Endodermal cell (in vitro differentiated cells): Measurements from ENCODE around the gene C3orf18. TPM values are rescaled to one million over a fixed set of nuclear protein-coding genes. Genes with fewer than 3 reads are reported as not detected.

Experiments used
- DNase-seq: peaks from one replicate; pipeline ENCODE4 v3.0.0-alpha.2; 2017
- H3K27ac ChIP-seq: 2 replicates; pipeline ENCODE4 v1.5.1; 2013; ENCODE audit warnings: mild to moderate bottlenecking, low read depth, low read length, moderate library complexity
- H3K27me3 ChIP-seq: 2 replicates; pipeline ENCODE4 v1.6.1; 2013; ENCODE audit warnings: mild to moderate bottlenecking, low read length, moderate library complexity; ENCODE audit not compliant: insufficient read depth, control insufficient read depth, poor library complexity, severe bottlenecking
- H3K36me3 ChIP-seq: 2 replicates; pipeline ENCODE4 v1.7.0; 2013; ENCODE audit warnings: mild to moderate bottlenecking, low read length, moderate library complexity; ENCODE audit not compliant: control insufficient read depth, insufficient read depth
- H3K4me1 ChIP-seq: one replicate; pipeline ENCODE4 v1.7.0; 2013; ENCODE audit warnings: low read length; ENCODE audit not compliant: control insufficient read depth, insufficient read depth
- H3K4me3 ChIP-seq: 2 replicates; pipeline ENCODE4 v1.5.1; 2013; ENCODE audit warnings: mild to moderate bottlenecking, low read length, moderate library complexity
- H3K9ac ChIP-seq: 2 replicates; pipeline ENCODE4 v1.6.1; 2013; ENCODE audit warnings: mild to moderate bottlenecking, low read length, moderate library complexity; ENCODE audit not compliant: poor library complexity, severe bottlenecking; ENCODE audit errors: extremely low read depth
- H3K9me3 ChIP-seq: 2 replicates; pipeline ENCODE4 v1.6.1; 2013; ENCODE audit warnings: mild to moderate bottlenecking, low read length, moderate library complexity; ENCODE audit not compliant: control insufficient read depth
- H3K27ac Mint-ChIP-seq: 2 replicates; pipeline ENCODE4 v1.8.0; 2020; ENCODE audit warnings: mixed read lengths
- H3K27me3 Mint-ChIP-seq: 2 replicates; pipeline ENCODE4 v1.8.0; 2021; ENCODE audit warnings: mild to moderate bottlenecking, mixed read lengths; ENCODE audit not compliant: insufficient read depth
- H3K36me3 Mint-ChIP-seq: 2 replicates; pipeline ENCODE4 v1.8.0; 2020; ENCODE audit warnings: low read depth, mixed read lengths
- H3K4me1 Mint-ChIP-seq: 2 replicates; pipeline ENCODE4 v1.8.0; 2020; ENCODE audit warnings: mixed read lengths
- H3K4me3 Mint-ChIP-seq: 2 replicates; pipeline ENCODE4 v1.8.0; 2020; ENCODE audit warnings: mild to moderate bottlenecking, moderate library complexity, mixed read lengths
- H3K9me3 Mint-ChIP-seq: 2 replicates; pipeline ENCODE4 v1.8.0; 2020; ENCODE audit warnings: mild to moderate bottlenecking, mixed read lengths
- WGBS, 2 experiments: methylation state at CpG; one replicate each; pipeline versions ENCODE4 v1.1.5 to v1.1.7; 2013; ENCODE audit warnings: missing lambda C conversion rate in 2 of 2, mixed read lengths in 1 of 2; ENCODE audit not compliant: insufficient coverage in 1 of 2, insufficient read length in 1 of 2; 5-methylcytosine and 5-hydroxymethylcytosine counted together
- total RNA-seq, 2 donors: library from RNA; stranded (reverse); fragmentation: NEBNext Ultra II Directional in 1 of 2; extraction: Animal tissue kit (Norgen Biotek cat#: 25700) in 1 of 2; gene quantifications; 2 replicates in 1 of 2; 3 replicates in 1 of 2; pipeline ENCODE4 v1.2.1, GENCODE V29; 2021
- TF ChIP-seq, protein P1 (sequence below): fragments of 200-600 bp; sonication (generic); conservative IDR thresholded peaks from 2 replicates; pipeline ENCODE4 v1.5.0; 2021; ENCODE audit warnings: antibody characterized with exemption, mild to moderate bottlenecking

C3orf18 gene
- total RNA-seq, 2 donors from 2014 or later: 14.4 to 16.9 TPM

DNA sequence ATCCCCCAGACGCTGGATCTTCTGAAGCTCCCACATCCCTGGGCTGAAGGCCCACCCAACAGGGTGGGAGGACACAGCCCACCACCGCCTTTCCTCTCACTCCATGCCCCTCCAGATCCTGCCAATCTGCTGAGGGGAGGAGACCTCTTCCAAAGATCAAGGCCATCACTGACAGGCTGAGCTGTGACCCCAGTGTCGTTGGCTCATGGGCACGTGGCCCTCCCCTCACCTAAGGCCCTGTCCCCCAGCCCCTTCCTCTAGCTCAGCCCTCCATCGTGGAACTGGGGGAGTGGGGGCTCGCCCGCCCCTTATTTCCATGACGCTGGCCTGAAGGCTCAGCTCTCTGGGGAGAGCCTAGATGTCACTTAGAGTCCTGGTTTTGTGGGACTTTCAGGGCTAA lies 10.4 kb downstream of the C3orf18 start:
- 73 to 87% methylated on average over 3 to 8 of the region's 8 CpGs for WGBS, 2 experiments
- no peak overlapping the region for H3K4me3 ChIP-seq
- H3K9ac ChIP-seq: no peak overlapping the region
- Mint-ChIP-seq H3K4me1 (no peaks in the 10 kb centered on the region), H3K4me3 (no peak overlapping the region), H3K36me3 (no peaks in the 10 kb centered on the region), H3K9me3 (no peaks in the 10 kb centered on the region), H3K27ac (no peak overlapping the region), H3K27me3 (peaks cover 5% of the 10 kb centered on the region)
- no peaks in the 10 kb centered on the region for H3K27me3 ChIP-seq
- TF ChIP-seq, protein P1, sequence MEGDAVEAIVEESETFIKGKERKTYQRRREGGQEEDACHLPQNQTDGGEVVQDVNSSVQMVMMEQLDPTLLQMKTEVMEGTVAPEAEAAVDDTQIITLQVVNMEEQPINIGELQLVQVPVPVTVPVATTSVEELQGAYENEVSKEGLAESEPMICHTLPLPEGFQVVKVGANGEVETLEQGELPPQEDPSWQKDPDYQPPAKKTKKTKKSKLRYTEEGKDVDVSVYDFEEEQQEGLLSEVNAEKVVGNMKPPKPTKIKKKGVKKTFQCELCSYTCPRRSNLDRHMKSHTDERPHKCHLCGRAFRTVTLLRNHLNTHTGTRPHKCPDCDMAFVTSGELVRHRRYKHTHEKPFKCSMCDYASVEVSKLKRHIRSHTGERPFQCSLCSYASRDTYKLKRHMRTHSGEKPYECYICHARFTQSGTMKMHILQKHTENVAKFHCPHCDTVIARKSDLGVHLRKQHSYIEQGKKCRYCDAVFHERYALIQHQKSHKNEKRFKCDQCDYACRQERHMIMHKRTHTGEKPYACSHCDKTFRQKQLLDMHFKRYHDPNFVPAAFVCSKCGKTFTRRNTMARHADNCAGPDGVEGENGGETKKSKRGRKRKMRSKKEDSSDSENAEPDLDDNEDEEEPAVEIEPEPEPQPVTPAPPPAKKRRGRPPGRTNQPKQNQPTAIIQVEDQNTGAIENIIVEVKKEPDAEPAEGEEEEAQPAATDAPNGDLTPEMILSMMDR: no peak
- DNase-seq: no peak
- H3K27ac ChIP-seq: no peak overlapping the region
- H3K4me1 ChIP-seq: no peaks in the 10 kb centered on the region
- H3K9me3 ChIP-seq: no peaks in the 10 kb centered on the region
- H3K36me3 ChIP-seq: no peaks in the 10 kb centered on the region

DNA sequence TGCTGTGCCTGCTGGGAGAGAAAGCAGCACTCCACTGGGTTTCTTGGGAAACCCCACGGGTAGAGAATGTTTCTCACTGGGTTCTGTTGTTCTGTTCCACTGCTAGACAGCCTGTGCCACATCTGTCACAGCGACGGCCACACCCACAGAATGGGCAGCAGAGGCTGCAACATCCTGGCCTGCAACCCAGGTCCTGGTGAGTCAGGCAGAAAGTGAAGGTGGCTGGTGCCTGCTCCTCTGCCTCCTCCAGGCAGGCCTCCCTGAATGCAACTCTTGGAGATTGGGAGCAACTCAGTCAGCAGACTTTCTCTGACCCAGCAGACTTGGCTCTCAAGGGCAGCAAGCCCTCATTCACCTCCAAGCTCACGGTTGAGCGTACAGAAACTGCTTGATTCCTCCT lies 13.0 kb downstream of the C3orf18 start:
- TF ChIP-seq, protein P1: no peak
- 85 to 89% methylated on average over 5 of the region's 5 CpGs for WGBS, 2 experiments
- Mint-ChIP-seq H3K4me1 (no peaks in the 10 kb centered on the region), H3K27ac (no peak overlapping the region), H3K36me3 (no peaks in the 10 kb centered on the region), H3K27me3 (peaks cover 5% of the 10 kb centered on the region), H3K9me3 (no peaks in the 10 kb centered on the region), H3K4me3 (no peak overlapping the region)
- no peak overlapping the region for H3K4me3 ChIP-seq
- no peak overlapping the region for H3K9ac ChIP-seq
- no peak for DNase-seq
- H3K9me3 ChIP-seq: no peaks in the 10 kb centered on the region
- H3K4me1 ChIP-seq: no peaks in the 10 kb centered on the region
- H3K27me3 ChIP-seq: no peaks in the 10 kb centered on the region
- no peak overlapping the region for H3K27ac ChIP-seq
- H3K36me3 ChIP-seq: no peaks in the 10 kb centered on the region

DNA sequence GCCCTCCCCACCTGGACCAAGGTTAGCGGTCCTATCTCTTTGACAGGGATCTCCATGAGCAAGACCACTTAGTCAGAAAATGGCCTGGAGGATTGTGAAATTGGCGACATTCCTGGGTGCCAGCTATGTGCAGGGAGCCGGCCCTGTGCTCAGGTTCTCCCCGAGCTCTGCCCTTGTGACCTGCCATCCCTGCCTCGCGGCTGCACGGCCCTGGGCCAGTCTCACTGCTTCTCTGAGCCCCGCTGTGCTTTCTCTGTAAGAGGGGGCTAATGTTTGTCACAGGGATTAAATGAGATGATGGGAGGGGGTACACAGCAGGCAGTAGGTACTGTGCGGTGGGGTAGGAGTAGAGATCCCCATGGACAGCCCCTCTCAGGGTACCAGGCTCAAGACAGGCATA lies 14.9 kb downstream of the C3orf18 start:
- Histone ChIP-seq H3K36me3 (no peaks in the 10 kb centered on the region), H3K9me3 (no peaks in the 10 kb centered on the region), H3K27ac (no peak overlapping the region), H3K4me3 (no peak overlapping the region), H3K27me3 (no peaks in the 10 kb centered on the region), H3K4me1 (no peaks in the 10 kb centered on the region), H3K9ac (no peak overlapping the region)
- 92 to 94% methylated on average over 3 to 9 of the region's 9 CpGs for WGBS, 2 experiments
- no peak overlapping the region for H3K27ac Mint-ChIP-seq
- no peaks in the 10 kb centered on the region for H3K36me3 Mint-ChIP-seq
- H3K4me1 Mint-ChIP-seq: no peaks in the 10 kb centered on the region
- no peak for DNase-seq
- TF ChIP-seq, protein P1: no peak
- no peaks in the 10 kb centered on the region for H3K9me3 Mint-ChIP-seq
- H3K4me3 Mint-ChIP-seq: no peak overlapping the region
- H3K27me3 Mint-ChIP-seq: peaks cover 5% of the 10 kb centered on the region
